ENCODE results near the gene UTP25. TPM values are rescaled to one million over a fixed set of nuclear protein-coding genes. Genes with fewer than 3 reads are reported as not detected.

Gene UTP25
- total RNA-seq, 1 experiment from 2014 or later: 4.8 TPM

GRCh38 chr1:209860293-209860881 lies 32.6 kb downstream of the UTP25 start:
- TF ChIP-seq RORB (CRISPR knock-in tag; IDR thresholded peaks at IDR 0.05): no peak
- TF ChIP-seq CTCF (IDR thresholded peaks at IDR 0.05): peak; percentile 76
- TF ChIP-seq, protein P1, sequence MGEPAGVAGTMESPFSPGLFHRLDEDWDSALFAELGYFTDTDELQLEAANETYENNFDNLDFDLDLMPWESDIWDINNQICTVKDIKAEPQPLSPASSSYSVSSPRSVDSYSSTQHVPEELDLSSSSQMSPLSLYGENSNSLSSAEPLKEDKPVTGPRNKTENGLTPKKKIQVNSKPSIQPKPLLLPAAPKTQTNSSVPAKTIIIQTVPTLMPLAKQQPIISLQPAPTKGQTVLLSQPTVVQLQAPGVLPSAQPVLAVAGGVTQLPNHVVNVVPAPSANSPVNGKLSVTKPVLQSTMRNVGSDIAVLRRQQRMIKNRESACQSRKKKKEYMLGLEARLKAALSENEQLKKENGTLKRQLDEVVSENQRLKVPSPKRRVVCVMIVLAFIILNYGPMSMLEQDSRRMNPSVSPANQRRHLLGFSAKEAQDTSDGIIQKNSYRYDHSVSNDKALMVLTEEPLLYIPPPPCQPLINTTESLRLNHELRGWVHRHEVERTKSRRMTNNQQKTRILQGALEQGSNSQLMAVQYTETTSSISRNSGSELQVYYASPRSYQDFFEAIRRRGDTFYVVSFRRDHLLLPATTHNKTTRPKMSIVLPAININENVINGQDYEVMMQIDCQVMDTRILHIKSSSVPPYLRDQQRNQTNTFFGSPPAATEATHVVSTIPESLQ (CRISPR knock-in tag; IDR thresholded peaks at IDR 0.05): no peak
- no peak for TF ChIP-seq SMAD4 (CRISPR knock-in tag; IDR thresholded peaks at IDR 0.05)
- Mint-ChIP-seq H3K27ac (no peak overlapping the region), H3K27me3 (ENCODE audit: low read depth) (no peaks in the 10 kb centered on the region), H3K36me3 (0 out of 2 replicates have a peak, but pooled peaks cover 4% of the 10 kb centered on the region), H3K4me3 (no peak overlapping the region), H3K4me1 (peaks cover 33% of the 10 kb centered on the region), H3K9me3 (peaks cover 5% of the 10 kb centered on the region)
- ChIA-PET CTCF (interaction anchor here (0.5 to 4.1 kb wide), 22 partner anchors 10 to 1395 kb away, joined by 3 to 16 read pairs (median 3); partner anchors contain the start of genes SYT14 and UTP25), POLR2A (interaction anchor here (1.4 kb wide), 1 partner anchor 10 kb away, joined by 10 read pairs; no protein-coding TSS in a partner anchor)
- ATAC-seq (peak; percentile 70), DNase-seq (ENCODE audit: low spot score) (peak; percentile 89)

GRCh38 chr1:209861242-209861641 lies 33.5 kb downstream of the UTP25 start:
- peaks cover 7% of the 10 kb centered on the region; the same call in 1 of the 2 replicates for H3K36me3 Mint-ChIP-seq
- POLR2A ChIA-PET: no interaction called here
- no peak overlapping the region for H3K4me3 Mint-ChIP-seq
- H3K27ac Mint-ChIP-seq: no peak overlapping the region
- H3K27me3 Mint-ChIP-seq (ENCODE audit: low read depth): no peaks in the 10 kb centered on the region
- peaks cover 9% of the 10 kb centered on the region for H3K9me3 Mint-ChIP-seq
- H3K4me1 Mint-ChIP-seq: peaks cover 33% of the 10 kb centered on the region
- DNase-seq (ENCODE audit: low spot score): no peak
- CTCF ChIA-PET: interaction anchor here (1.4 to 4.1 kb wide), 6 partner anchors 14 to 450 kb away, joined by 3 to 28 read pairs (median 13); partner anchors contain the start of gene UTP25
- no peak for ATAC-seq
- TF ChIP-seq PRRX2 (CRISPR knock-in tag; IDR thresholded peaks at IDR 0.05): no peak
- no peak for TF ChIP-seq ZBTB43 (CRISPR knock-in tag; IDR thresholded peaks at IDR 0.05)
- no peak for TF ChIP-seq ZNF425 (CRISPR knock-in tag; conservative IDR thresholded peaks at IDR 0.05)
- TF ChIP-seq, protein P2, sequence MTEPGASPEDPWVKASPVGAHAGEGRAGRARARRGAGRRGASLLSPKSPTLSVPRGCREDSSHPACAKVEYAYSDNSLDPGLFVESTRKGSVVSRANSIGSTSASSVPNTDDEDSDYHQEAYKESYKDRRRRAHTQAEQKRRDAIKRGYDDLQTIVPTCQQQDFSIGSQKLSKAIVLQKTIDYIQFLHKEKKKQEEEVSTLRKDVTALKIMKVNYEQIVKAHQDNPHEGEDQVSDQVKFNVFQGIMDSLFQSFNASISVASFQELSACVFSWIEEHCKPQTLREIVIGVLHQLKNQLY (CRISPR knock-in tag; IDR thresholded peaks at IDR 0.05): no peak
- TF ChIP-seq ZNF219 (CRISPR knock-in tag; IDR thresholded peaks at IDR 0.05; ENCODE audit: borderline replicate concordance): no peak
- TF ChIP-seq OVOL2 (CRISPR knock-in tag; IDR thresholded peaks at IDR 0.05; ENCODE audit: borderline replicate concordance): no peak
- no peak for TF ChIP-seq JAZF1 (CRISPR knock-in tag; IDR thresholded peaks at IDR 0.05)
- no peak for TF ChIP-seq ZNF423 (CRISPR knock-in tag; IDR thresholded peaks at IDR 0.05)
- TF ChIP-seq, protein P3, sequence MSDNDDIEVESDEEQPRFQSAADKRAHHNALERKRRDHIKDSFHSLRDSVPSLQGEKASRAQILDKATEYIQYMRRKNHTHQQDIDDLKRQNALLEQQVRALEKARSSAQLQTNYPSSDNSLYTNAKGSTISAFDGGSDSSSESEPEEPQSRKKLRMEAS (CRISPR knock-in tag; IDR thresholded peaks at IDR 0.05): no peak
- TF ChIP-seq AR (CRISPR knock-in tag; IDR thresholded peaks at IDR 0.05): no peak
